ENCODE data around the gene TSPAN18.

The TSPAN18 gene

GRCh38 chr11:44737245-44738085, 10.7 kb downstream of the TSPAN18 start:
- DNase-seq (ENCODE audit: low read depth in 2 of 2), result no peak

DNA sequence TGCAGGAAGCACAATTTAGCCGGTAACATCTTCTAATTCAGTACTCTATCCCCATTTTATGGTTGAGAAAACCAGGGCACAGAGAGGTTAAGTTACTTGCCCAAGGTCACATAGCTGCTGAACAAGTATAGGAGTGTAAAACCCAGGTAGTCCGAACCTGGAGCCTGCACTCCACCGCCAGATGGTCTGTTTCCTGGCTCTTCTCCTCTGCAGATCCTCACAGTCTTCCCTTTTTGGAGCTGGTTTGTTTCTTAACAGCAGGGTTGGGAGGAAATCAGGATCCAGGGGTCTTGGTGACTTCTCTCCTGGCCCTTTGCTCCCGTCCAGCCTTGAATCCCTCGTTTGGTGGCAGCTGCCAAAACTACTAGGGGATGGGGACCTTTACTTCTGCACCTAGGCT, 12.0 kb downstream of the TSPAN18 start:
- DNase-seq (ENCODE audit: low read depth in 2 of 2), result no peak

GRCh38 chr11:44740967-44741366, 14.2 kb downstream of the TSPAN18 start:
- no peak for DNase-seq (ENCODE audit: low read depth in 2 of 2)

GRCh38 chr11:44741976-44742375, 15.2 kb downstream of the TSPAN18 start:
- DNase-seq (ENCODE audit: low read depth in 2 of 2), result no peak

- DNase-seq (ENCODE audit: low read depth in 2 of 2), result no peak
Measured at GRCh38 chr11:44742508-44743246, 15.9 kb downstream of the TSPAN18 start.

GRCh38 chr11:44743326-44743725, 16.6 kb downstream of the TSPAN18 start:
- DNase-seq (ENCODE audit: low read depth in 2 of 2), result no peak

GRCh38 chr11:44743959-44744557, 17.3 kb downstream of the TSPAN18 start:
- no peak for DNase-seq (ENCODE audit: low read depth in 2 of 2)

DNA sequence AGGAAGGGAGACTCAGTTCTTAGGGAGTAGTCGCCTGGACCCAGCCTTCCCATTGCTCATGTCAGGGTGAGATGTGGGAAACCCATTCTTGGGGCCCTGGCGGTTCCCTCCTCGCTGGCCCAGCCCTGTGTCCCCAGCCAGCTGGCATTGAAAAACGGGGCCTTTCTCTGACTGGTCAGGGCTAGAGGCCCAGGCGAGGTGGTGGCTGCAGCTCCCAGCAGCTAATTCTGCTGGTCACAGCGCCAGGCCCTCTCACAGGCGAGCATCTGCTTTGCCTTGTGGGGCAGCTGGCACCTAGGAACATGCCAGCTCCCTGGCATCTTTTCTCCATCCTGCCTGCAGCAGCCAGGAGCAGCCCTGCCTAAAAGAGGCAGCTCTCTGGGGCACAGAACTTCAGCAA, 20.1 kb downstream of the TSPAN18 start:
- DNase-seq (ENCODE audit: low read depth in 2 of 2), result no peak

DNA sequence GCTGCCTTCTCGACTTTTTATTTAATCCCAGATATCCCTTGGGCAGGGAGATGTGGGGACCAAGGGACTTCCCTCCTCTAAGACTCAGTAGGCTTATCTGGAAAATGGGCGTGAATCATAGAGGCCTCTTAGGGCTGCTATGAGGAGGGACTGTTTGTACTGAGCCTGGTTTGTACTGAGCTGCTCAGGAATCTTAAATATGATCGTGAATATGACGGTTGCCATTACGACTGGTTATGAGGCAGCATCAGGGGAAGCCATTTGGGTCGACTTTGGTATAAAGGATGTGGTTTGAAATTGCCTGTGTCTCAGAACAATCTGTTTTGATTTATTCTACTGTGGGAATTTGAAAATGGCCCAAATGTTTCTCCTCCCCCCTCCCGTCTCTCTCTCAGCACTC, 20.6 kb downstream of the TSPAN18 start:
- DNase-seq (ENCODE audit: low read depth in 2 of 2), result no peak

DNA sequence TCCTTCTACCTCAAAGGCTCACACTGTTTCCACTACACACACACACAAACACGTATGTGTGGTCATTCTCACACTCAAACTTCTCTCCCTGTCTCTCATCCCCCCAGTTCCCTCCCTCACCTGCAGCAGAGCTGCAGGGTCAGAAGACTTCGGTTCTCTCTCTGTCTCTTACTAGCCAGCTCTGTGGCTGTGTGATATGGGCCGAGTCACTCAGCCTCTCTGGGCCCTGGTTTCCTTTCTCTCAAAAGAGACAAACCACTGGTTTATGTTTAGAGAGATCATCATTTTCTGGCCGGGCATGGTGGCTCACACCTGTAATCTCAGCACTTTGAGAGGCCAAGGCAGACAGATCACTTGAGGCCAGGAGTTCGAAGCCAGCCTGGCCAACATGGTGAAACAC, 21.1 kb downstream of the TSPAN18 start:
- DNase-seq (ENCODE audit: low read depth in 2 of 2), result no peak

- DNase-seq (ENCODE audit: low read depth in 2 of 2), result no peak
Measured at GRCh38 chr11:44748606-44749005, 21.8 kb downstream of the TSPAN18 start.

DNA sequence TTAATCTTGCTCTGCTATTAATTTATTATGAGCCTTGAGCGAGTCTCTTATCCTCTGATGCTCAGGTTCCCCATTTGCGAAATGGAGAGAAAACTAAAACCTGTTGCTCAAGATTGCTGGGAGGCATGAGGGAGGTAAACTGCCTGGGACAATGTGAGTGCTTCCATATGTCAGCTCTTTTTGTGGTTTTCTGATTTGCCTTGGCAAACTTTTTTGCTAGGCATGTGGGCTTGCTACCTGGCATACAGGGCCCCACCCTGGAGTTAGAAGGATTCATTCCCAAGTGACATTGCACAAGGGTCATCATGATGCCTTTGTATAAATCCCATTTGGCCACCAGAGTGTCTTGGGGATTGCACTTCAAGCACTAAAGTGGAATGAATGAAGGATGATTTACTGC, 22.4 kb downstream of the TSPAN18 start:
- DNase-seq (ENCODE audit: low read depth in 2 of 2), result no peak

GRCh38 chr11:44750551-44751465, 24.0 kb downstream of the TSPAN18 start:
- no peak for DNase-seq (ENCODE audit: low read depth in 2 of 2)

GRCh38 chr11:44752300-44752699, 25.5 kb downstream of the TSPAN18 start:
- no peak for DNase-seq (ENCODE audit: low read depth in 2 of 2)

- no peak for DNase-seq (ENCODE audit: low read depth in 2 of 2)
Measured at GRCh38 chr11:44752713-44753112, 26.0 kb downstream of the TSPAN18 start.

GRCh38 chr11:44753961-44754645, 27.3 kb downstream of the TSPAN18 start:
- no peak for DNase-seq (ENCODE audit: low read depth in 2 of 2)

DNA sequence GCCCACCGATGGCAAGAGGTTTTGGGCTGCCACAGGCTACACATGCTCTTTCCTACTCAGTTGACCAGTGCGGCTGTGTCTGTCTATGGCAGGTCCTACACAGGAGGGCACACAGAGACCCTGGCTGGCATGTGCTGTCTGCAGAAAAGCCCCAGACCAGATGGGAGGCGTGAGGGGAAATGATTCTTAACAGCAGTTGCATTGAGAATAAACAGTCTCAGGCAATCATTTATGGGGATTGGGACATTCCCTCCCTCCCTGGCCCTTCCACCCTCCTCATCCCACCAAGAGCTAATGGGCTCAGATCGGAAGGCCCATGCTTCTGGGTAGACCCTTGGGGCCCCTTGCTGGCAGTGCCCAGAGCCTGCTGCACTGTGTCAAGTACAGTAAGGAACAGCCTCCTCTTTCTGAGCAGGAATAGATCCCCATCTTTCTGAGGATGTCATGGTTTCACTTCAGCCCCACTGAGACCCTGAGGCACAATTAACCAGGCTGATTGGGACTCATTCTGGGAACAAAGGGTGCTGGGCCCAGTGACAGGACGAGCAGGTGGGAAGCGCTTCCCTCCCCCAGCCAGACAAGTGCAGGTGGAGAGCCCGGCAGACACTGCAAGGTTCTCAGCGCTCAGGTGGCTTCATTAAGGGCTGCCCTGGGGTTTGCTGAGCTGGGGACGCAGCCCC, 28.3 kb downstream of the TSPAN18 start:
- DNase-seq (ENCODE audit: low read depth in 2 of 2), result no peak

- no peak for DNase-seq (ENCODE audit: low read depth in 2 of 2)
Measured at GRCh38 chr11:44755556-44756523, 29.1 kb downstream of the TSPAN18 start.

GRCh38 chr11:44758983-44759382, 32.2 kb downstream of the TSPAN18 start:
- no peak for DNase-seq (ENCODE audit: low read depth in 2 of 2)
